ENCODE results near the gene RPS17. TPM values are rescaled to one million over a fixed set of nuclear protein-coding genes. Genes with fewer than 3 reads are reported as not detected.

Gene RPS17
- total RNA-seq, 1 donor from 2014 or later, result 3,589 TPM

- no peak overlapping the region for H3K27ac Mint-ChIP-seq
- no peaks in the 10 kb centered on the region for H4K20me1 ChIP-seq (ENCODE audit: low read depth)
- no peak for TF ChIP-seq CTCF (IDR thresholded peaks at IDR 0.05)
- TF ChIP-seq EZH2phosphoT487 (IDR thresholded peaks at IDR 0.05), result no peak
- TF ChIP-seq EZH2 (IDR thresholded peaks at IDR 0.05), result no peak
- no peak overlapping the region for H3K4me3 Mint-ChIP-seq
- H3K4me3 ChIP-seq, result no peak overlapping the region
- no peak overlapping the region for H3K4me2 ChIP-seq
- H3K9me3 ChIP-seq (ENCODE audit: low read depth), result no peaks in the 10 kb centered on the region
- H3F3A ChIP-seq (ENCODE audit: low read depth), result no peaks in the 10 kb centered on the region
- no peaks in the 10 kb centered on the region for H3K79me2 ChIP-seq (ENCODE audit: low read depth)
- no peaks in the 10 kb centered on the region for H3K27me3 ChIP-seq
- H2AFZ ChIP-seq (replicated peaks), result no peak overlapping the region
- no peak overlapping the region for H3K9ac ChIP-seq
- H3K27ac ChIP-seq, result no peak overlapping the region
- H3K9me3 Mint-ChIP-seq, result no peaks in the 10 kb centered on the region
- peaks cover 8% of the 10 kb centered on the region for H3K27me3 Mint-ChIP-seq (ENCODE audit: insufficient read depth, low read depth)
- H3K36me3 Mint-ChIP-seq, result no peaks in the 10 kb centered on the region
- no peaks in the 10 kb centered on the region for H3K4me1 ChIP-seq
- no peaks in the 10 kb centered on the region for H3K4me1 Mint-ChIP-seq
- no peak for DNase-seq (ENCODE audit: low spot score)
- no peaks in the 10 kb centered on the region for H3K36me3 ChIP-seq
Observed at GRCh38 chr15:82551646-82552247, 11.5 kb upstream of the RPS17 start.

- H3K4me3 Mint-ChIP-seq, result no peak overlapping the region
- no peak for DNase-seq (ENCODE audit: low spot score)
- H4K20me1 ChIP-seq (ENCODE audit: low read depth), result no peaks in the 10 kb centered on the region
- peaks cover 10% of the 10 kb centered on the region for H3K27me3 Mint-ChIP-seq (ENCODE audit: insufficient read depth, low read depth)
- H3K27ac Mint-ChIP-seq, result no peak overlapping the region
- H3K27me3 ChIP-seq, result no peaks in the 10 kb centered on the region
- H3K4me3 ChIP-seq, result no peak overlapping the region
- H3K9ac ChIP-seq, result no peak overlapping the region
- no peaks in the 10 kb centered on the region for H3K9me3 ChIP-seq (ENCODE audit: low read depth)
- no peak overlapping the region for H2AFZ ChIP-seq (replicated peaks)
- H3K79me2 ChIP-seq (ENCODE audit: low read depth), result no peaks in the 10 kb centered on the region
- H3K4me1 Mint-ChIP-seq, result peaks cover 8% of the 10 kb centered on the region
- no peaks in the 10 kb centered on the region for H3K36me3 Mint-ChIP-seq
- TF ChIP-seq EZH2phosphoT487 (IDR thresholded peaks at IDR 0.05) (no peak), EZH2 (IDR thresholded peaks at IDR 0.05) (no peak), CTCF (IDR thresholded peaks at IDR 0.05) (no peak)
- H3K9me3 Mint-ChIP-seq, result no peaks in the 10 kb centered on the region
- no peaks in the 10 kb centered on the region for H3K36me3 ChIP-seq
- H3K4me2 ChIP-seq, result no peak overlapping the region
- H3K27ac ChIP-seq, result no peak overlapping the region
- H3F3A ChIP-seq (ENCODE audit: low read depth), result no peaks in the 10 kb centered on the region
- no peaks in the 10 kb centered on the region for H3K4me1 ChIP-seq
Observed at GRCh38 chr15:82549199-82549665, 9.0 kb upstream of the RPS17 start.

- peaks cover 12% of the 10 kb centered on the region for H3K4me1 Mint-ChIP-seq
Observed at GRCh38 chr15:82548700-82549099, 8.4 kb upstream of the RPS17 start.

GRCh38 chr15:82545478-82545877 lies 5.2 kb upstream of the RPS17 start:
- Histone ChIP-seq H3K4me3 (no peak overlapping the region), H3K9ac (no peak overlapping the region), H4K20me1 (ENCODE audit: low read depth) (no peaks in the 10 kb centered on the region), H3K27ac (no peak overlapping the region), H3K4me1 (peaks cover 18% of the 10 kb centered on the region), H2AFZ (replicated peaks) (no peak overlapping the region), H3K9me3 (ENCODE audit: low read depth) (no peaks in the 10 kb centered on the region), H3K4me2 (no peak overlapping the region), H3K27me3 (no peaks in the 10 kb centered on the region), H3F3A (ENCODE audit: low read depth) (peaks cover 14% of the 10 kb centered on the region), H3K36me3 (no peaks in the 10 kb centered on the region), H3K79me2 (ENCODE audit: low read depth) (no peaks in the 10 kb centered on the region)
- no peak overlapping the region for H3K4me3 Mint-ChIP-seq
- peaks cover 6% of the 10 kb centered on the region for H3K27me3 Mint-ChIP-seq (ENCODE audit: insufficient read depth, low read depth)
- TF ChIP-seq EZH2phosphoT487 (IDR thresholded peaks at IDR 0.05), result no peak
- TF ChIP-seq CTCF (IDR thresholded peaks at IDR 0.05), result no peak
- no peak for TF ChIP-seq EZH2 (IDR thresholded peaks at IDR 0.05)
- H3K9me3 Mint-ChIP-seq, result no peaks in the 10 kb centered on the region
- H3K4me1 Mint-ChIP-seq, result peaks cover 33% of the 10 kb centered on the region
- no peak overlapping the region for H3K27ac Mint-ChIP-seq
- no peak for DNase-seq (ENCODE audit: low spot score)
- no peaks in the 10 kb centered on the region for H3K36me3 Mint-ChIP-seq

More at GRCh38 chr15:82548700-82549099, 8.4 kb upstream of the RPS17 start:
- Histone ChIP-seq H2AFZ (replicated peaks) (no peak overlapping the region), H3K4me1 (peaks cover 2% of the 10 kb centered on the region), H3K27ac (no peak overlapping the region), H3K9me3 (ENCODE audit: low read depth) (no peaks in the 10 kb centered on the region), H3K4me3 (no peak overlapping the region), H3K27me3 (no peaks in the 10 kb centered on the region), H3K4me2 (no peak overlapping the region), H3K9ac (no peak overlapping the region), H4K20me1 (ENCODE audit: low read depth) (no peaks in the 10 kb centered on the region), H3F3A (ENCODE audit: low read depth) (no peaks in the 10 kb centered on the region), H3K36me3 (no peaks in the 10 kb centered on the region), H3K79me2 (ENCODE audit: low read depth) (no peaks in the 10 kb centered on the region)
- Mint-ChIP-seq H3K36me3 (no peaks in the 10 kb centered on the region), H3K27ac (no peak overlapping the region), H3K4me3 (no peak overlapping the region), H3K9me3 (no peaks in the 10 kb centered on the region), H3K27me3 (ENCODE audit: insufficient read depth, low read depth) (peaks cover 10% of the 10 kb centered on the region)
- no peak for TF ChIP-seq EZH2phosphoT487 (IDR thresholded peaks at IDR 0.05)
- no peak for TF ChIP-seq EZH2 (IDR thresholded peaks at IDR 0.05)
- DNase-seq (ENCODE audit: low spot score), result no peak
